ENCODE data around the gene BMP6.

BMP6 gene

GRCh38 chr6:7727086-7727945 lies 1.4 kb downstream of the BMP6 start:
- Histone ChIP-seq H3K56ac (ENCODE audit: low read length) (peak overlapping the region; percentile 59), H2BK120ac (ENCODE audit: low read depth, low read length) (no peak overlapping the region), H3K27me3 (ENCODE audit: insufficient read depth, low read length, poor library complexity) (peaks cover 33% of the 10 kb centered on the region)

DNA sequence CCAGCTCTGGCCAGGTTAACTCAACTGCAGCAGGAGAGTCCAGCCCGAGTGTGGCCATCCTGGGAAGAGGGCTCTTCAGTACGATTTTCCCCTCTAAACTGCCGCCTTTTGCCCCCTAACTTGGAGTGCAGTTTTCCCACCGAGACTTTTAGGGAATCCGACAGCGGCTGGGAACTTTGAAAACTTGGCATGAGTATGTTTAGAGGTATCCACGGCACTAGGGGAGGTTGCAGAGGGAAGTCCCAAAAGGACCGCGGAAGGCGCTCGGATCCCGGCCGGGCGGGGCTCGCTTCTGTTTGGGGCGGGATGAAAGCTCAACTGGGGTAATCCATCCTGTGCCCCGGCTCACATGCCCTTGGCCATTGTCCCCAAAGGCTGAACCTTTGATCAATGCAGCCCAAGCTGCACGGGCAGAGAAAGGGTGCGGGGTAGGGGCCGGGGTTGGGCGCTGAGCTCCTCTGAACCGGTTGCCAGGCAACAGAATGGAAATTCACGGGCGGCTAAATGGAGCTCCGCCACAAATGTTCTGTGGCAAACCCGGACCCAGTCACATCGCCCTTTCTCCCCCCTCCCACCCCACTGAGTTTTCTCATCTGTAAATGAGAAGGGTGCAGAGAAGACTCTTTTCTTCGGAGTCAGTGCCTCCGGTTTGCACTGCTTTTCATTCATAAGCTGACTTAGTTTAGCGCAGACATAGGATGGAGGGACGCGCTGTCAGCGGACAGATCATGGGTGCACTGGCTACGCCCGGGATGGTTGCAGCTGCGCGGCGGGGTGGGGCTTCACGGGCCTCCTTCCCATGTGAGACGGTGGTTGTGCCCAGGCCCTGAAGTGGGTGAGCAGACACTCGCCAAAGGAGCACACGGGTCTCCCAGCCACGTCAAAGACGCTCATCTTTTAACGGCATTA lies 2.3 kb downstream of the BMP6 start:
- no peak overlapping the region for H2AK5ac ChIP-seq (ENCODE audit: low read length)
- DNase-seq, result peak; percentile 65
- H3K23ac ChIP-seq (ENCODE audit: low read length), result no peak overlapping the region
- H4K5ac ChIP-seq (ENCODE audit: low read length), result no peak overlapping the region
- H2BK15ac ChIP-seq (replicated peaks; ENCODE audit: low read depth), result no peak overlapping the region
- H3K79me2 ChIP-seq (ENCODE audit: control insufficient read depth, insufficient read depth, low read length), result no peaks in the 10 kb centered on the region
- no peaks in the 10 kb centered on the region for H3K36me3 ChIP-seq (ENCODE audit: control insufficient read depth, insufficient read depth, low read length)
- H3K4me1 ChIP-seq (ENCODE audit: control insufficient read depth, low read depth, low read length), result peaks cover 5% of the 10 kb centered on the region
- no peak overlapping the region for H2BK120ac ChIP-seq (ENCODE audit: low read depth, low read length)
- no peak overlapping the region for H3K18ac ChIP-seq (ENCODE audit: low read length)
- H3K79me1 ChIP-seq (ENCODE audit: low read length), result no peaks in the 10 kb centered on the region
- H3K4ac ChIP-seq (ENCODE audit: low read depth, low read length), result no peak overlapping the region
- H3K27me3 ChIP-seq (ENCODE audit: insufficient read depth, low read length, poor library complexity), result peaks cover 33% of the 10 kb centered on the region
- no peak overlapping the region for H3K4me3 ChIP-seq (ENCODE audit: low read length)
- H3K27ac ChIP-seq (ENCODE audit: low read depth, low read length), result no peak overlapping the region
- no peak overlapping the region for H4K8ac ChIP-seq (ENCODE audit: low read depth, low read length)
- no peak overlapping the region for H2BK5ac ChIP-seq (ENCODE audit: low read length)
- no CpG with 5 or more reads among the region's 45 CpGs for WGBS (ENCODE audit: extremely low coverage, insufficient coverage, low lambda C conversion rate)
- H3K56ac ChIP-seq (ENCODE audit: low read length), result no peak overlapping the region
- no peak overlapping the region for H3K9ac ChIP-seq (ENCODE audit: low read length)
- H3K4me2 ChIP-seq (ENCODE audit: low read length), result peak overlapping the region; percentile 66

More at GRCh38 chr6:7727086-7727945, 1.4 kb downstream of the BMP6 start:
- Histone ChIP-seq H3K9ac (ENCODE audit: low read length) (peak overlapping the region; percentile 29), H2BK15ac (replicated peaks; ENCODE audit: low read depth) (no peak overlapping the region), H3K4me1 (ENCODE audit: control insufficient read depth, low read depth, low read length) (peaks cover 5% of the 10 kb centered on the region), H3K79me1 (ENCODE audit: low read length) (no peaks in the 10 kb centered on the region), H3K27ac (ENCODE audit: low read depth, low read length) (no peak overlapping the region), H3K23ac (ENCODE audit: low read length) (no peak overlapping the region), H3K4me2 (ENCODE audit: low read length) (peak overlapping the region; percentile 66), H4K8ac (ENCODE audit: low read depth, low read length) (no peak overlapping the region), H3K4ac (ENCODE audit: low read depth, low read length) (no peak overlapping the region), H4K5ac (ENCODE audit: low read length) (no peak overlapping the region), H3K4me3 (ENCODE audit: low read length) (no peak overlapping the region), H3K18ac (ENCODE audit: low read length) (no peak overlapping the region), H3K79me2 (ENCODE audit: control insufficient read depth, insufficient read depth, low read length) (no peaks in the 10 kb centered on the region), H3K36me3 (ENCODE audit: control insufficient read depth, insufficient read depth, low read length) (no peaks in the 10 kb centered on the region), H2AK5ac (ENCODE audit: low read length) (no peak overlapping the region), H2BK5ac (ENCODE audit: low read length) (no peak overlapping the region)
- DNase-seq, result peak; percentile 63
- no CpG with 5 or more reads among the region's 97 CpGs for WGBS (ENCODE audit: extremely low coverage, insufficient coverage, low lambda C conversion rate)

- Histone ChIP-seq H3K79me2 (ENCODE audit: control insufficient read depth, insufficient read depth, low read length) (no peaks in the 10 kb centered on the region), H3K9ac (ENCODE audit: low read length) (no peak overlapping the region), H3K27me3 (ENCODE audit: insufficient read depth, low read length, poor library complexity) (peaks cover 32% of the 10 kb centered on the region), H3K4me3 (ENCODE audit: low read length) (no peak overlapping the region), H3K4ac (ENCODE audit: low read depth, low read length) (no peak overlapping the region), H3K79me1 (ENCODE audit: low read length) (no peaks in the 10 kb centered on the region), H2BK15ac (replicated peaks; ENCODE audit: low read depth) (no peak overlapping the region), H3K56ac (ENCODE audit: low read length) (no peak overlapping the region), H3K4me1 (ENCODE audit: control insufficient read depth, low read depth, low read length) (peaks cover 5% of the 10 kb centered on the region), H2BK120ac (ENCODE audit: low read depth, low read length) (no peak overlapping the region), H2AK5ac (ENCODE audit: low read length) (no peak overlapping the region), H4K5ac (ENCODE audit: low read length) (no peak overlapping the region), H3K23ac (ENCODE audit: low read length) (no peak overlapping the region), H3K36me3 (ENCODE audit: control insufficient read depth, insufficient read depth, low read length) (no peaks in the 10 kb centered on the region), H3K18ac (ENCODE audit: low read length) (no peak overlapping the region), H3K27ac (ENCODE audit: low read depth, low read length) (no peak overlapping the region), H2BK5ac (ENCODE audit: low read length) (no peak overlapping the region), H4K8ac (ENCODE audit: low read depth, low read length) (no peak overlapping the region), H3K4me2 (ENCODE audit: low read length) (no peak overlapping the region)
- DNase-seq, result peak; percentile 48
- WGBS (ENCODE audit: extremely low coverage, insufficient coverage, low lambda C conversion rate), result no CpG with 5 or more reads among the region's 14 CpGs
Measured at GRCh38 chr6:7728855-7729590, 3.1 kb downstream of the BMP6 start.

DNA sequence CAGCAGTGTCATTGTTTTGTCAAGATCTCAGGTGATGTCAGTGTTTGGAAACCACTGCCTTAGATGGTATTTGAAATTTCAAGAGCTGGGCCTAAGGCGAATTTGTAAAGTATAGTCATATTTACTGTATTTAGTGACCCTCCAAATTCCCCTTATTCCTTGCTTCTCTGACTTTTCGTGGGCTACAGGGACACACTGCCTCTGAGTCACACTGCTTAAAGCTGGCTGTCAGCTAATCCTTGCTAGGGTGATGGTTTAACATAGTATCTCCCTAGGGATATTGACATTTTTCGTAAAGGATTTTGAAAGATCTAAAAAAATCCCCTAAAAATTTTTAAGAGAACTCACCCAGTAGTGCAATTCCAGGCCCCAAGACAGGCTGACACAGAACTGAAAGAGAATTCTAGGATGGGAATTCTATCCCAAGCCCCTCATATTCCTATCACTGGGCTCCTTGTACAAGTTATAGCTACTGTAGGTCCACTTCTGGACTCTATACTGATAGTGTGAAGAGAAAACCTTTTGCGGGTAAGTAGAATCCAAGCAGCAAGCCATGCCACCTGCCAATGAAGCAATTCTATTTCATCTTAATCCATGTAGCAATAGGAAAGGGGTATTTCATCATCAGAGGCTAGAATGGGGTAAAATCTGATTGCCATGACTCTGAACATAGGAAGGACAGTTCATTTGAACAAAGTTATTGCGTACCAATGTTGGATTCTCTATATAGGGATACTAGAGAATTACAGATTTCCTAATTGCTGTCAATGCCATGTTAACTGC lies 4.3 kb downstream of the BMP6 start:
- no peaks in the 10 kb centered on the region for H3K36me3 ChIP-seq (ENCODE audit: control insufficient read depth, insufficient read depth, low read length)
- no CpG with 5 or more reads among the region's 5 CpGs for WGBS (ENCODE audit: extremely low coverage, insufficient coverage, low lambda C conversion rate)
- H3K56ac ChIP-seq (ENCODE audit: low read length), result no peak overlapping the region
- H4K5ac ChIP-seq (ENCODE audit: low read length), result no peak overlapping the region
- H3K4me2 ChIP-seq (ENCODE audit: low read length), result no peak overlapping the region
- no peak overlapping the region for H3K23ac ChIP-seq (ENCODE audit: low read length)
- H2BK15ac ChIP-seq (replicated peaks; ENCODE audit: low read depth), result no peak overlapping the region
- no peaks in the 10 kb centered on the region for H3K79me1 ChIP-seq (ENCODE audit: low read length)
- H3K4ac ChIP-seq (ENCODE audit: low read depth, low read length), result no peak overlapping the region
- H3K4me1 ChIP-seq (ENCODE audit: control insufficient read depth, low read depth, low read length), result peaks cover 5% of the 10 kb centered on the region
- H3K27ac ChIP-seq (ENCODE audit: low read depth, low read length), result no peak overlapping the region
- H2BK5ac ChIP-seq (ENCODE audit: low read length), result no peak overlapping the region
- no peak overlapping the region for H4K8ac ChIP-seq (ENCODE audit: low read depth, low read length)
- H3K18ac ChIP-seq (ENCODE audit: low read length), result no peak overlapping the region
- no peak for DNase-seq
- H3K79me2 ChIP-seq (ENCODE audit: control insufficient read depth, insufficient read depth, low read length), result no peaks in the 10 kb centered on the region
- no peak overlapping the region for H2BK120ac ChIP-seq (ENCODE audit: low read depth, low read length)
- H3K4me3 ChIP-seq (ENCODE audit: low read length), result no peak overlapping the region
- no peak overlapping the region for H3K9ac ChIP-seq (ENCODE audit: low read length)
- peaks cover 21% of the 10 kb centered on the region for H3K27me3 ChIP-seq (ENCODE audit: insufficient read depth, low read length, poor library complexity)
- no peak overlapping the region for H2AK5ac ChIP-seq (ENCODE audit: low read length)

DNA sequence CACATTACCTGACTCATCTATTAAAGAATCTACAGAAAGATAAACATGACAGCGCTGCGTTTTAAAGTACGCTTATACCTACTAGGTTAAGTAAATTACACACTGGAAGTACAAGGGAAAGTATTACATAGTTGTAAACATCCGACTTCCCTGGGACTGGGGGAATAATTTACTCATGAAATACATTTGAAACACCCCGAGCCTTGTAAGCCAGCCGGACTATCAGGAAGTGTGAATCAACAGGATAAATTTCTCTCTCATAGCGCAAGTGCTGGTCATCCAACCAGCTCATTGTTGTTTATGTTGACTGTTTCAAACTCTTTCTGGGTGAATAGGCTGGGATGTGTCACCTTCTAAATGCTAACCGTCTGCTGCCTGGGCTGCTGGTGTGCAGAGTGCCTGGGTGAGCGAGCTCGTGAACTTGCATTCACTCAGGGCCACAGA lies 4.9 kb downstream of the BMP6 start:
- H3K4me2 ChIP-seq (ENCODE audit: low read length), result no peak overlapping the region
- H3K23ac ChIP-seq (ENCODE audit: low read length), result no peak overlapping the region
- H2BK5ac ChIP-seq (ENCODE audit: low read length), result no peak overlapping the region
- no peak overlapping the region for H3K18ac ChIP-seq (ENCODE audit: low read length)
- H3K4me3 ChIP-seq (ENCODE audit: low read length), result no peak overlapping the region
- no peaks in the 10 kb centered on the region for H3K36me3 ChIP-seq (ENCODE audit: control insufficient read depth, insufficient read depth, low read length)
- no peak overlapping the region for H2BK120ac ChIP-seq (ENCODE audit: low read depth, low read length)
- no peak overlapping the region for H2BK15ac ChIP-seq (replicated peaks; ENCODE audit: low read depth)
- H4K8ac ChIP-seq (ENCODE audit: low read depth, low read length), result no peak overlapping the region
- H3K56ac ChIP-seq (ENCODE audit: low read length), result no peak overlapping the region
- no peaks in the 10 kb centered on the region for H3K79me2 ChIP-seq (ENCODE audit: control insufficient read depth, insufficient read depth, low read length)
- no peak overlapping the region for H3K9ac ChIP-seq (ENCODE audit: low read length)
- H3K4ac ChIP-seq (ENCODE audit: low read depth, low read length), result no peak overlapping the region
- DNase-seq, result peak; percentile 16
- H3K27me3 ChIP-seq (ENCODE audit: insufficient read depth, low read length, poor library complexity), result peaks cover 18% of the 10 kb centered on the region
- H3K4me1 ChIP-seq (ENCODE audit: control insufficient read depth, low read depth, low read length), result peaks cover 5% of the 10 kb centered on the region
- no peak overlapping the region for H3K27ac ChIP-seq (ENCODE audit: low read depth, low read length)
- no peak overlapping the region for H4K5ac ChIP-seq (ENCODE audit: low read length)
- no peak overlapping the region for H2AK5ac ChIP-seq (ENCODE audit: low read length)
- WGBS (ENCODE audit: extremely low coverage, insufficient coverage, low lambda C conversion rate), result no CpG with 5 or more reads among the region's 10 CpGs
- no peaks in the 10 kb centered on the region for H3K79me1 ChIP-seq (ENCODE audit: low read length)
